HG02610 (cell line): Measurements from ENCODE around the gene IL17F.
"Not testable (repeated sequence)": the region's sequence is repeated elsewhere in the genome, so short reads cannot be mapped to it uniquely, and the experiment has no call there.

Experiments used
- ATAC-seq: cut with Tn5 transposase; IDR thresholded peaks from one replicate; pipeline ENCODE4 v1.9.1; 2021; ENCODE audit warnings: mild to moderate bottlenecking, moderate library complexity; ENCODE audit not compliant: unreplicated experiment

The IL17F gene

DNA sequence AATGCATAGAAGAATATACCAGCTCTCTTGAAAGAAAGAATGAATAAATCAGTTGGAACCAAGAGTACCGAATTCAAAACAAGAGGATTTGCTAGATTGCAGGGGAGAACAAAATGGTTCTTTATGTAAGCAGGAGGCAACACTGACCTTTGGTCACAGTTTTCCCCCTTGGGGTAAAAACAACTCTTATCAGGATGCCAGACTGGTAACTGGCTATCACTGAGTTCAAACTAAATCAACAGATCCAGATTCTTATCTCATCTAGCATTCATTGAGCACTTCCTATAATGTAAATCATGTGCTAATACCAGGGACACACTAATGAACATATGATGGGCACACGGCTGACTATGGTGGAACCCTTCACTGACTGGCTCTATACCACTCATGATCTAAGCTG lies 4.8 kb upstream of the IL17F start:
- no peak for ATAC-seq

- no peak for ATAC-seq
These were observed 1.1 kb upstream of the IL17F start for GRCh38 chr6:52245425-52245824.

DNA sequence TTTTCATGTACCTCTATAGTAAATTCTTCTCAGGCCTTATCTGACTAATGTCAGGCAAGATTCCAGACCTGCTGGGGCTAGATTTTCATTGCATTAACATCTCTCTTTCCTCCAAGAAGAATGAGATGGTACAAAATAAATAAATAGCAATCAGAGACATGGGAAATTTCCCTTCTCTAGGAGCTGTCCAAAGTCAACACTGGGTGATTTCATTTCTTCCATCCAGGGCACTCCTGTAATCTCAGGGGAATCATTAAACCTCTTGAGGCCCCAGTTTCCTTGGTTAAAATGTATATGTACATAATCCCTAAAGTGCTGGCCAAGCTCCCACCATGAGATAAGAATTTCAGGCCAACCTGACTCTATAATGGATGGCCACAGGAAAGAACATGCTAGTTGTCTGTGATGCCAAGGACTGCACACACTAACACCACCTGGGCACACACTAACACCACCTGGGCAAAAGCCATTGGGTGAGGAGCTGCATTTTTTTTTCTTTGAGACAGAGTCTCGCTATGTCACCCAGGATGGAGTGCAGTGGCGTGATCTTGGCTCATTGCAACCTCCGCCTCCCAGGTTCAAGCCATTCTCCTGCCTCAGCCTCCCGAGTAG lies 912 bp downstream of the IL17F start:
- ATAC-seq = no peak

GRCh38 chr6:52241819-52242218 lies 2.5 kb downstream of the IL17F start:
- no peak for ATAC-seq

DNA sequence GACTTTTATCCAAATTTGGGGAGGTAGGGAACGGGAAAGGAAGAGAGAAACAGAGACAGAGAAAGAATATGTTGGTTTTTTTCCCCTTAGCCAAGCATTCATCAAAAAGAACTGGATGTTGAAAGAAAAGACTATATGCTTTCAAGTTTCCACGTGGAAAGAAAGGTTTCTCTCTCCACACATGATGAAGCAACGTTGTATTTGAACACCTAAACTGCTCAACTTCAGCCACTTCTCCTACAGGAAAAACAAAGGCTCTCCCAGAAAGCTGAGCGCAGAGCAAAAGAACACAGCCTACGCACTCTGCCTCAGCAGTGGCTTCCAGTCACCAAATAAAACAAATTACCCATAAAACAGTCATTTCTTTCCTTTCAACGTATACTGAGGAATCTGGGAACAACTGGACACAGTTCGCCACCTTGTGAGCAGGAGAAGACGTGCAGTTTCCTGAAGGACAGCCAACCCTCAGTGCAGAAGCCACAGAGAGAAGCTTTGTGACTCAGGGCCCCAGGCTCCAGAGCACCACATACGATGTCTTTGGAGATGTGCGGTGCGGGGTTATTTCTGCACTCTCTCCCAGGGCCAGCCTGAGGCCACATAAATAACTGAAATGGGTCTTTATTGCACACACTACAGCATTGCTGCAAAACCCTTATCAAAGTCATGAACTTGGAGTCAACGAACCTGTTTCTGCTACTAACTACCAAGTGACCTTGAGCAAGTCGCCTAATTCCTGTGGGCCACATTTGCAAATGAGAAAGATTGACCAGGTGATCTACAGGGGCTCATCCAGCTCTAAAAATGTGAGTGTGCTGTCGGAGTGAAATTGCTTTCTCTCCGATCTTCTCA lies 10.1 kb downstream of the IL17F start:
- peak; percentile 68 for ATAC-seq

DNA sequence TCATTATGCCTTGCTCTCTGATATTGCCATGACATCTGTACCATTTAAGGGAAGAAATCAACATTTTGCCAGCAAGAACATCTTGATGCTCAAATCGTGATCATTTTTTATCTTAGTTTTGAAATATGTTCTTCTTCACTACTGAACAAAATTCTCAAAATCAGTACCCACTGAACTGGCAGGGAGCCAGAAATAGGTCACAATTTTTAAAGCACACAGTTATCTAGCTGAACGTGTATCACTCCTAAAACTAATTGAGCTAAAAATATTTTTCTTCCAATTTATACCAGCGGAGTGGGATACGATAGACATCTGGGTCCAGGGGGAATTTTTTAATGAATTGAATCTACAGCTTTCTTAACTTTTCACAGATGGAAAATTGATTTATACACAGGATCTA lies 11.3 kb downstream of the IL17F start:
- no peak for ATAC-seq

DNA sequence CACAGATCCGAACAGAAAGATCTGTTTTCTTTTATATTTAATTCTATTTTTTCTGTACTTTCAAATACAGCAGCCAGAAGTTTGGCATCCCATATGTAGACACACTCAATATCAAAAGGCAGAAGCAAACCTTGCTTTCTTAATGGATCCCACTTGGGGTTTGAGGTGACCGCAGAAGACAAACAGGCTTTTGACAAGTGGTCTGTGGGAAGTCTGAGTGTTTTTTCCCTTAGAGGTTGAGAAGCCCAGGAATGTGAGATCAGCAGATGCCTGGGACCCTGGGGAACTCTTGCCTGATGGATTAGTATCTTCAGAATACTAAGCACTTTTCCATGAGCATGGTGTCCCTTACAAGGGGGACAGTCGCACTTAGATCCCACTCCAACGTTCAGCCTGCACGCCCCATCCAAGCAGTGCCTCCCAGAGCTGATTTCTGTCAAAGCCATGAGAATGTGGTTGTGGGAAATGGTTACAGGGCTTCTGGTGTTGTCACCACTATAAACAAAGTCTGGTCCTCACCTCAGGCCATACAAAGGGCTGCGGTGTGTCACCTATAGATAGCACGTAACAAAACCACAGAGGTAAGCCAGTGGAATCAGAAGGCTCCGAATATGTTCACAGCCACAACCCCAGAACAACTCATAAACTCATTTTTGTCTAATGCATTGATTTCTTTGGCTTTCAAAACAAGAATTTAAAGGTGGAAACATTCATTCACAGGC lies 12.7 kb downstream of the IL17F start:
- peak; percentile 54 for ATAC-seq

DNA sequence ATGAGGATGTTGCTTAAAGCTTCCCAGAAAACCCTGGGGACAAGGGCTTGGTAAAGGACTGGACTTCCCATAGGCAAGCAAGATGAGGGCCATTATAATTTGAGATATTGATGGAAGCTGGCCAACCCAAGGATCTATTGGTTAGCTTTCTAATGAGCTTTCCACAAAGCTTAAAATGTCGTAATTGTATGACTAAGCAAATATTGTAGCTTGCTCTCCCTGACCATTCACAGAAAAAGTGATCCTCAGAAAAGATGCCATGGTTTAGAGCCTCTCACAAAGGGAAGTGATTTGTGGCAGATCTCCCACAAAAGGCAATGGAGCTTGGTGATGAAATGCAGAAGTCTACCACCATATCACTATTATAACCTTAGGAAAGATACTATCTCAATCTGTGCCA lies 13.6 kb downstream of the IL17F start:
- ATAC-seq = no peak

DNA sequence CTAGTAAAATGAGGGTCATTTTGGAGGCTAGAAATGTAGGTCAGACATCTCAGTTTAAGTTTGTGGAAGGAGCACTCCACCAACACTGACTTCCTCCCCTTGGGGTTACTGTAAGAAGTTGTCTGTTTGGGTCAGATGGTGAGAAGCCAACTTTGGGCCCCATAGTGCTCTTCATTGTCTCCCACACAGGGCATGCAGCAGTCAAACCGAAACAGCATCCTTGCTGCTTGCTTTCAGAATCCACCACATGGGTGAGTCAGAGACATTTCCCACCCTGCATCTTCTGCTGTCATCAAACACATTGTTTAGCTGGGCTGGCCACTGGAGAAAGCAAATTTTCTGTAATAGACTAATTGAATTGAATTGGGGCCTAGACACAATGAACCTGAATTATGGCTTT lies 16.8 kb downstream of the IL17F start:
- ATAC-seq = peak; percentile 95

DNA sequence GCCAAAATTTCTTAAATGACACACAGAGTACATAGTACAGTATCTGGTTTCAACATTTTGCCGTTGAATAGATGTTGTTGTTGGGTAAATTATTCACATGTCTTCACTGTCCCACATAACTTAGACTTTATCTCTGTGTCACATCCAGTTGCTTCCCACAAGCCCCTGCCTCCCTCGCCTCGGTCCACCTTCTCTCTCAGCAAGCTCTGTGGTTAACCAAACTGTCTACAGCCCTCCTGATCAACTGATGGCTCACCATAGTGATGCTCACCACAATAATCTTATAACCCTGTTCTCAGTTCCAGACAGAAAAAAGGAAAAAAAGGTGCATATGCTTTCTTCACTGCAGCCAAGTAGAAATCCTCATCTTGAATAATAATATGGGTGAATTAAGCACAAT lies 23.0 kb downstream of the IL17F start:
- ATAC-seq = peak; percentile 74

DNA sequence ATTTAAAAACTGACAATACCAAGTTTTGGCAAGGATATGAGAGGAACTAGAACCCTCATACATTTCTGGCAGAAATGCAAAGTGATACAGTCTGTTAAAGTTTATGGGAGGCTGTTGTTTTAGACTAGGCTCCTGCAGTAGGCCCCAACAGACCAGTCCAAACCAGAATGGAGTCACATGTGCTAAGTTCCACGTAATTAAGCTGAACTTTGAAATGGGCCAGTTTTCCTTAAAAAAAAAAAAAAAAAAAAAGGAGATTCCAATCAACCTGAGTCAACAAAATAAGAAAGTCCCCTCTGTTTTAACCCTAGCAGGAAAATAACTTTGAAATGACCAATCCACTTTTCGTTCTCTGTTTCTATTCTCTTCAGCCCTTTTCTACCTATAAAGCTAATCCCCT lies 26.5 kb downstream of the IL17F start:
- no peak for ATAC-seq

- ATAC-seq = peak; percentile 68
These were observed 27.2 kb downstream of the IL17F start for GRCh38 chr6:52216932-52217575.

- ATAC-seq = no peak
These were observed 28.5 kb downstream of the IL17F start for GRCh38 chr6:52215787-52216186.

DNA sequence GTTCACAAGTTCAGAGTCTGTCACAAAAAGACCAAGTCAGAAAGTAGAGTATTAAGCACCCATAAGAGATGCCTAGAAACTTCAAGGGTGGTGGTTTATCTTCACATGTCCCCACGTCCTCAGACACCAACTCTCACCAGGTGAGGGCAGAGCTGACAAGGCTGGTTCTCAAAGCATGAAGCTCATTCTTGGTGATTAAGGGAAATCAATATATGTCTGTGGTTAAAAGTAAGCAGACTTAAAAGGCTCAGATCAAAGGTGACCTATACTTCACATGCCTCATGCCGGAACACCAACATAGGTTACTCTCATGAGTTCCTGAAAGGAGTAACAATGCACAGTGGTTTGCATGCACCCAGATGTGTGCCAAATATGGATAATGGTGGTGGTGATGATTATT lies 31.2 kb downstream of the IL17F start:
- no peak for ATAC-seq

GRCh38 chr6:52210227-52210626 lies 34.1 kb downstream of the IL17F start:
- peak; percentile 83 for ATAC-seq

DNA sequence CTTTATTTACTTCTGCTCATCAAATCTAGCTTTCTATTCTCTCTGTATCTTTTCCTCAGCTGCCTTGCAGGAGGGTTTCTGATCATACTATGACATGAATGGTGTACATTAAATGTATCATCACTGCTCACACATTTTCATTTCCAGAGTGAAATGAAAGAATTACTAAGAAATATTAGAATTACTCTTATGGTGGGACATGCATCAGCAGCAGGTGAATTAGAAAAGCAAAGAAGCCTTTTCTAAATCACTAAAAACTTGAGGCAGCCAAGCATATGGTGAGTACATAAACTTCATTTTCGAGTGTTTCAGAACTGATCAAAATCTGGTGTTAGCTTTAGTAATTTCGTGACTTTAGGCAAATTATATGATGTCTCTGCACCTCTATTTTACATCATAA lies 34.5 kb downstream of the IL17F start:
- peak; percentile 60 for ATAC-seq

- ATAC-seq = no peak
These were observed 35.7 kb downstream of the IL17F start for GRCh38 chr6:52208612-52209011.

DNA sequence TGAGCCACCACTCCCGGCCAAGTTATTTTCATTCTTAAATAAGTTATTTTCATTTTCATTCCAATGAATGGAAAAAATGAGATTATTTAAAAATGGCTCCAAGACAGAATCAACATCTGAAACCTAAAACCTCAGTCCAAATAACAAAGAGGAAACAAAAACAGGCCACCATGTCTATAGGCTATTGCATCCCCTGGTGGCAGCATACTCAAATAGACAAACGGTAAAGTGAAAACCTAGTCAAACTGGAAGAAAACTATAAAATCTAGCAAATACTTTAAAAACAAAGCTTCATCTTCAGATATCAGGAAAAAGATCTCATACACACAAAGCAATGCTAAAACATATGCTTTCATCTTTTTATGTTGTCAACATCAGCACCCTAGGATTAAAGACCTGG lies 37.2 kb downstream of the IL17F start:
- ATAC-seq = no peak

DNA sequence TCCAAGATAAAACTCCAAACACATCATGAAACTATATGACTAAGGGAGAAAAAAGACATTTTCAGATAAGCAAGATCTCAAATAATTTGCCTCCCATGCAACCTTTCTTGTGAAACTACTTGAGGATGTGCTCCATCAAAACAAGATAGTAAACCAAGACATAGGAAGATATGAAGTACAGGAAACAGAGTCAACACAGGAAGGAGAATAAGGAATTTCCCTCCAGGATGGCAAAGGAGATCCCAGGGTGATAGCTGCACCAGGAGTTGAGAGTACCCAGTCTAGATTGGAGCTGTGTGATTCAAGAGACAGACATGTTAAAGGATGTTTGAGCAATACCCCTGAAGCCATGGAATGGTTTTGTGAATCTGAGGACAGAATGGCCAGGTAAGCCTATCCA lies 42.8 kb downstream of the IL17F start:
- no peak for ATAC-seq

DNA sequence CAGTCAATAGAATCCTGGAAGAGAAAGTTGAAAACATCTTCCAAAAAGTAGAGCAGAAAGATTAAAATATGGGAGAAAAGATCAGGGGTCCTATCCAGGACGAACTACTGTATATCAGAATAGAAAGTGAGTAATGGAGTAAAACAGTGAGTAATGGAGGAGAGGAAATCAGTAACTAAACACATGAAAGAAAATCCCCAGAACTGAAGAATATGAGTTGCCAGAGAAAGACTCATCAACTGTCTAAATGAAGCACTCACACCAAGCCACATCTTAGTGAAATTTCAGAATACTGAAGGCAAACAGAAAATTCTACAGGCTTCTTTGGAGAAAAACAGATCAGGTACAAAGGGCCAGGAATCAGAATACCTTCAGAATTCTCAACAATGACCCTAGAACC lies 43.3 kb downstream of the IL17F start:
- no peak for ATAC-seq

- not testable (repeated sequence) for ATAC-seq
These were observed 44.2 kb downstream of the IL17F start for GRCh38 chr6:52200088-52200487.
